ENCODE measurements around the gene TMEM121.
"Not testable (repeated sequence)": the region's sequence is repeated elsewhere in the genome, so short reads cannot be mapped to it uniquely, and the experiment has no call there.

The TMEM121 gene

DNA sequence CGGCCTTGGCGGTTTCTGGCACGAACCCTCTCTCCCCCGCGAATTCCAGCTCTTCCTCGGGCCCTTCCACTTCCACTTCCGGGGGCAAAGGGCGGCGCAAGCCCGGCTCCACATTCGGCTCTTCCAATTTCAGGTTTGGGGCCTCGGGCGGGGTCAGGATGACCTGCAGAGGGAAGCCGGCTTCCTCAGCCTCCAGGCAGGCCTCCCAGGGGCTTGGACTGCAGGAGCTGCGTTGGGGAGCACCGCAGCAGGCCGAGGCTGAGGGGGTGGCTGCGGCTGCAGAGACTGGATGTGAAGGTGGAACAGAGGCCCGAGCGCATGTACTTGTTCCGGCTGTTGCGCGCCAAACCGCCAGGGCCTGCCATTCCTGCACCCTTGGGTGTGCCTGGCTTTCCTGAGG, 20.7 kb downstream of the TMEM121 start:
- not testable (repeated sequence) for DNase-seq (ENCODE audit: low read depth, low spot score)

DNA sequence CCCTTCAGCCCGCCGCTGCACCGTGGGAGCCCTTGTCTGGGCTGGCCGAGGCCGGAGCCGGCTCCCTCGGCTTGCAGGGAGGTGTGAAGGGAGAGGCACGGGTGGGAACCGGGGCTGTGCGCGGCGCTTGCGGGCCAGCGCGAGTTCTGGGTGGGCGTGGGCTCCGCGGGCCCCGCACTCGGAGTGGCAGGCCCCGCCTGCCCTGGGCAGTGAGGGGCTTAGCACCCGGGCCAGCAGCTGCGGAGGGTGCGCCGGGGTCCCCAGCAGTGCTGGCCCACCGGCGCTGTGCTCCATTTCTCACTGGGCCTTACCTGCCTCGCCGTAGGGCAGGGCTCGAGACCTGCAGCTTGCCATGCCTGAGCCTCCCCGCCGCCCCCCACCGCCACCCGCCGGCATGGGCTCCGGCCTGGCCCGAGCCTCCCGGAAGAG, 21.4 kb downstream of the TMEM121 start:
- no peak for DNase-seq (ENCODE audit: low read depth, low spot score)

DNA sequence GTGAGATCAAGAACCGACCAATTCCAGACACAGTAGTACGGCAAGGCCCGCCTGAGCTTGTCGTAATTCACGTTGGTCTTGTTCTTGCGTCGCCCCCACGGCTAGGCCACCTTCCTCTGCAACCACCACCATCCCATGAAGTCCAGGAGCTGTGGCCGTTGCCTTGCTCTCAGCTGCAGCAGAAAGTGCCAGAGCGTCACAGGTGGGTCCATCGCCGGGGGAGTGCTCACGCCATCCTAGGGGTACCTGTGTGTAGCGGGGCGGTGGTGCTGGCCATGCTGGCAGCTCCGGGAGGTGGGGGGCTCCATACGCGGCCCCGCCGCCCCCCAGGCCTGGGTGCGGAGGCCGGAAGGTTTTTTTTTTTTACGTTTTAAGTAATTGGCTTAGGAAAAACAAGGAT, 23.1 kb downstream of the TMEM121 start:
- no peak for DNase-seq (ENCODE audit: low read depth, low spot score)

DNA sequence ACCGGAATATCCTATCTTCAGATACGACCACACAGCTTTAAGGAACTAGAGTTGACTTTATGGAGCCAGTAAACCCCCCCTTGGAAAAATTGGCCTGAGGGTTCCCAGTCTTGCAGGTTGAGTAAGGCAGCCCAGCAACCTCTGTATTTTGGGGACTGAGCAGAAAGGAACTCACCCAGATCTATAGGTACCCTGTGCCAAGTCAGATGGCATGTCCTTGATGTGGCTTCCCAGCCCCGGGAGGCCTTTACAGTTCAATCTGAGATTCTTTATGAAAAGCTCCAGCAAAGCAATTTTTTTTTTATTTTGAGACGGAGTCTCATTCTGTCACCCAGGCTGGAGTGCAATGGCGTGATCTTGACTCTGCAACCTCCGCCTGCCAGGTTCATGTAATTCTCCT, 27.6 kb downstream of the TMEM121 start:
- no peak for DNase-seq (ENCODE audit: low read depth, low spot score)

DNA sequence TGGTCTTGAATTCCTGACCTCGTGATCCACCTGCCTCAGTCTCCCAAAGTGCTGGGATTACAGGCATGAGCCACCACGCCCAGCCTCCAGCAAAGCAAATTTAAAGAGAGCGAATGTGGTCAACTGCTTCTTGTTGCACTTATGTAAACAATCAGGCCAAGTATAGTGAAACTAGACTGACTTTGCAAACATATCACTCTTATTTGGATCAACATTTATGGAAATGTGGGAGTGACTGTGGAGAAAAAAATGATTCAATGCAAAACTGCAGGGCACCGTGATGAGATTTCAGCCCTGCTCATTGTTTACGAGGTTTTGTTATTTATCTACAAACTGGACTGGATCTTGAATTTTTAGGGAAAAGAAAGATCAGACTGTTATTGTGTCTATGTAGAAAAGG, 28.1 kb downstream of the TMEM121 start:
- DNase-seq (ENCODE audit: low read depth, low spot score), result no peak

DNA sequence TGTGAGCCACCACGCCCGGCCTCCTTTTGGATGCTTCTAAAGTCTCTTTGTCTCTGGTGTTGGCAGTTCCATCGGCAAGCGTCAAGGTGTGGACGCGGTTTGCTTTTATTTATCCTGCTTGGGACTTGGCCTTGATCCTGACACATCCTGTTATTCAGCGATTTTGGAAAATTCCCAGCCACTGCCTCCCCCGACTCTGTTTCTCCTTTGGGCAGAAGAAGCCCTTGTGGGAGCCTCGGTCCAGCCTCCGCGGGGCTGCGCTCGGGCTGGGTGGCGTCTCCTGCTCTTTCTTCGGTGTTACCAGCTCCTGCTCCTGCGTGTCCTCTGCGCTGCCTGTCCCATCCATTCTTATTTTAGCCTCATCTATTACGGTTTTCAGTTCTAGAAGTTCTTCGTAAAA, 31.3 kb downstream of the TMEM121 start:
- DNase-seq (ENCODE audit: low read depth, low spot score), result not testable (repeated sequence)

DNA sequence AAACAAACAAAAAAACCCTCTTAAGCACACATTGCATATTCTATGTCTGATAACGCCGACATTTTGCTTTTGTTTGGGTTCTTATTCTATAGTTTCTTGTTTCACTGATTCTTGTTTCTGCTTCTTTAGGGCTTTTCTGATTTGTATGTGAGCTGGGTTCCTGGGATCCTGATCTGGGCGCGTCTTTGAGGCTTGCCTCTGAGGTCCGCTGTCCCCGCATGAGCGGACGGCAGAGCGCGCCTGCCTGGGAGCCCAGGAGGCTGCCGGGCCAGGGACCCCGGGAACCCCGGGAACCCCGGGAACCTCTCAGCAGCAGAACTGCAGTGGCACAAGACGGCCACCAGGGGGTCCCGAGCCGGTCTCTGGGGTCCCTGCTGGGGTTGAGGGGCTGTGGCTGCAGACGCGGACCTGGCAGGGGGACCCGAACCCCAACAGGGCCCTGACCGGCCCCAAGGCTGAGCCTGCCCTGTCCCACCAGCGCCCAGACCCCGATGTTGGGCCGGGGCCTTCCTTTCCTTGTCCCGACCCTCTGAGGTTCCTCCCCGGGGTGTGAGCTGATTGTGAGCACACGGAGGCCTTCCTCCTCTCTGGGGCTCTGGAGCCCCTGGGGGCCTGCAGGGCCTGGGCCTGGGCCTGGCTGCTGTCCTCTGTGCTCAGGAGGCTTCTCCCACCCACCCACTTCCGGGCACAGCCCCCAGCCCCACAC, 32.2 kb downstream of the TMEM121 start:
- not testable (repeated sequence) for DNase-seq (ENCODE audit: low read depth, low spot score)

DNA sequence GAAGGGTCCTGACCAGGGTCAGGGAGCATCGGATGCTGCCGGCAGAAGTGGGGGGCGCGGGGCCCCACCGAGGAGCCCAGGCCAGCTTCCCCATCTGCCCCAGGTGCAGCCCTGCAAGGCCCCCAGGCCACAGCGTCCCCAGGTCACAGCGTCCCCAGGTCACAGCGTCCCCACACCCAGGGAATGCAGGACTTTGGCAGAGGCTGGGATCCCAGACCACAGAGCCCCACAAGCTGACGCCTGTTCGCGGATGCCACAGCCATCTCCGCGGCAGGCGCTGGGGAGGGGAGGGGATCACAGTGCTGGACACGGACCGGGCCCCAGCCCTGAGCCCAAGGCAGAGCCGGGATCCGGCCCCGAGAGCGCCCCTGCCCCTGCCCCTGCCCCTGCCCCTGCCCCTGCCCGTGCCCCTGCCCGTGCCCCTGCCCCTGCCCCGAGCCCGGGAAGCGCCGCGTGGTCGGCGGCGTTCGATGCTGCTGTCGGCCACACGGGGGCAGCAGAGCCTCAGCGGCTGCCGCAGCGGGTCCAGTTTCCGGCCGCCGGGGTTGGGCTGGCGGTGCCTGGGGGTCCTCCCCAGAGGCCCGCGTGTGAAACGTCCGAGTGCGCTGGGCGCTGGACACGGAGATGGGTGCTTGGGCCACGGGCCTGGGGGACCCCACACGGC, 33.1 kb downstream of the TMEM121 start:
- DNase-seq (ENCODE audit: low read depth, low spot score), result not testable (repeated sequence)

DNA sequence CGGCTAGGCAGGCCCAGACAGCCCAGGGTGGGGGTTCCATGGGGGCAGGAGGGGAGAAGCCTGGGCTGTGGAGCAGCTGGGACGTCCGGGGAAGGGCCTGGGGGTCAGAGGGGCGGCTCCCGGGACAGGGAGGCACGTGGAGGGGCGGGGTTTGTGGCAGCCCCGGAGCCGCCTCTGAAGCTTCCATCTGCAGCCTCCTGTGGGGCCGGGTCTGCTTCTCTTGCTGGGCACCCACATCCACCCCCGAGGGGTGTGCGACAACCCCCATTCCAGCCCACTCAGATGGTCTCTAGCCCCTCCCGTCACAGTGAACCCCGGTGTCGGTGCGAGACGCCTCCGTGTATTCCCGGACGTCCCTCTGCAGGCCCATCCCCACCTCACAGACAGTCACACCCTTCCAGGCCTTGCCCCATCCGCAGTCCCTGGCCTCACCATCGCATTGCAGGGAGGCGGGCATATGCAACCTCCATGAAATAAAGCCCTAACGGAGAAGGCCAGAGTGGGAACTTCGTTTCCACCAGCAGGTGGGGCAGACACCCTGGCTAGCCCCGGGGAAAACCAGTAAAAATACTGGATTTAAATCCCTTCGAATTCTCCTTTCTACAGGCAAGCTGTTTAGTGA, 33.8 kb downstream of the TMEM121 start:
- not testable (repeated sequence) for DNase-seq (ENCODE audit: low read depth, low spot score)

DNA sequence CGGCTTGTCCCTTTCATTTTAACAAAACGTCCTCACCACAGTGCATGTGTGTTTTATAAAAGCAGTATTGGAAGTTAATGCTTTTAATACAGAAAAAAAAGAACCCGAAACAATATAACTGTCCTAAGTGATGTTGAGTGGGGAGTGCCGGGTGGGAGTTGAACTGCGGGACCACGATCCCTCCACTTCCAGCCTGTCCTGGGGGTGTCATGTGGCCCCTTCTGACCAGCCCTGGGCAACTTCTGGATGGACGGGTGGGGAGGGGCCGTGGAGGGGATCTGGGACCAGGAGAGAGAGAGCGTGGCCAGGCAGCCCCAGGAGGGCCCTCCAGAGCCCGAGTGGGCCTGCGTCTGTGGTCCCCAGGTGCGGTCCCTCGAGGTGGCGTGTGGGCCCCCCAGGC, 35.0 kb downstream of the TMEM121 start:
- DNase-seq (ENCODE audit: low read depth, low spot score), result not testable (repeated sequence)

DNA sequence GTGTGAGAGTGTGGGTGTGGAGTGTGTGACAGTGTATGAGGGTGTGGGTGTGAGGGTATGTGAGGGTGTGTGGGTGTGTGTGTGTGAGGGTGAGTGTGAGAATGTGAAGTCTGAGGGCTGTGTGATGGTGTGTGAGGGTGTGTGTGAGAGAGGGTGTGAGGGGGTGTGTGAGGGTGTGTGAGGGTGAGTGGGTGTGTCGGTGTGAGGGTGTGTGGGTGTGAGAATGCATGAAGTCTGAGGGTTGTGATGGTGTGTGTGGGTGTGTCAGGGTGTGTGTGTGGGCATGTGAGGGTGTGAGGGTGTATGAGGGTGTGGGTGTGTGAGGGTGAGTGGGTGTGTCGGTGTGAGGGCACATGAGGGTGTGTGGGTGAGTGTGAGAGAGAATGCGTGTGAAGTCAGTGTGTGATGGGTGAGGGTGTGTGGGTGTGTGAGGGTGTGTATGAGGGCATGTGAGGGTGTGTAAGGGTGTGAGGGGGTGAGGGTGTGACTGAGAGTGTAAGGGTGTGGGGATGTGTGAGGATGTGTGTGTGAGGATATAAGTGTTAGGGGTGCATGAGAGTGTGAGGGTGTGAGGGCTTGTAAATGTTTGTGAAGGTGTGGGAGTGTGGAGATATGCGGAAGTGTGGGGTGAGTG, 36.4 kb downstream of the TMEM121 start:
- no peak for DNase-seq (ENCODE audit: low read depth, low spot score)

DNA sequence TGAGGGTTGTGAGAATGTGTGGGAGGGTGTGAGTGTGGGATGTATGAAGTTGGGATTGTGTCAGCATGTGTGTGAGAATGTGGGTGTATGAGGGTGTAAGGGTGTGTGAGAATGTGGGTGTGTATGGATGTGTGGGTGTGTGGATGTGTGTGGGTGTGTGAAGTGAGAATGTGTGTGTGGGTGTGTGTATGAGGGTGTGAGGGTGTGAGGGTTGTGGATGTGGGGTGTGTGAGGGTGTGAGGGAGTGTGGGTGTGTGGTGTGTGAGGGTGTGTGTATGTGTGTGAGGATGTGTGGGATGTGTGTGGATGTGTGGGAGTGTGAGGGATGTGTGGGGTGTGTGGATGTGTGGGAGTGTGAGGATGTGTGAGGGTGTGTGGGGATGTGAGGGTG, 37.0 kb downstream of the TMEM121 start:
- DNase-seq (ENCODE audit: low read depth, low spot score), result no peak

DNA sequence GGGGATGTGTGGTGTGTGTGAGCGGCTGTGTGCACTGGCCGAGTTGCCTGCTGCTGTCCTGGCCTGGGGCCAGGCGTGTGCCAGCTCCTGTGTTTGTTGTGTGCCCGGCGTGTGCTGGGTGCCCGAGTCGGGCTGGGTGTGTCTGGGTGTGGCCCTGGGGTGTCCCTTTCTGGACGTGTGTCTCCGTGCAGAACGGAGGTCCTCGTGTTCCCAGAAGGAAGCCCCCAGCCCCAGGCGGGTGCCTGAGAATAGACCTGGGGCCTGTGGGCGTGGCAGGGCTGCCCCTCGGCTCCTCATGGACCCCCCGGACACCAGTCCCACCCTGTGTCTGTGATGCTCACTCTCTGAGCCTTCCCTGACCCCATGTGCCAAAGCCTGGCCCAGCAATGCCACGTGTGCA, 38.2 kb downstream of the TMEM121 start:
- DNase-seq (ENCODE audit: low read depth, low spot score), result not testable (repeated sequence)

DNA sequence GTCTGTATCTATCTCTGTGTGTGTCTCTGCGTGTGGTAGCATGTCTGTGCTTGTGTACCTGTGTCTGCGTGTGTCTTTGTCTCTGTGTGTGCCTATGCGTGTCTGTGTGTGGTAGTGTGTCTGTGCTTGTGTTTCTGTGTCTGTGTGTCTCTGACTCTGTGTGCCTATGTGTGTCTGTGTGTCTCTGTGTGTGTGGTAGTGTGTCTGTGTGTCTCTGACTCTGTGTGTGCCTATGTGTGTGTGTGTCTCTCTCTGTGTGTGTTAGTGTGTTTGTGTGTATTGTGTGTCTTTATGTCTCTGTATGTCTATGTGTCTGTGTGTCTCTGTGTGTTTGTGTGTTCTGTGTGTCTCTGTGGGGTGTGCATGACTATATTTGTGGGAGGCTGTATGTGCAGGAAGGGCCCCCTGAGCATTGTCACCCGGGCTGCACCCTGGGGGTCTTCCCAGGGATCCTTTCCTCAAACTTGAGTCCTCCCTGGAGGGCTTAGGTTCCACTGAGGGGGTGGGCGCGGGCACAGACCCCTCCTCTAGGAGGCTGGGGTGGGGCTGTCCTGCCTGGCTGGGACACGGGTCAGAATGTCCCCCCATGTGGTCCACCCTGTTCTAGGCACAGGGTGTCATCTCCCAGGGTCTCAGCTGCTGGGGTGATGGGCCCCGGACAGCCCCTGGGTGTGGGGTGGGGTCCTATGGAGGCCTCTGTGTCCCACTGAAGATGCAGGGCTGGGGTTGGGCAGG, 39.0 kb downstream of the TMEM121 start:
- DNase-seq (ENCODE audit: low read depth, low spot score), result not testable (repeated sequence)

DNA sequence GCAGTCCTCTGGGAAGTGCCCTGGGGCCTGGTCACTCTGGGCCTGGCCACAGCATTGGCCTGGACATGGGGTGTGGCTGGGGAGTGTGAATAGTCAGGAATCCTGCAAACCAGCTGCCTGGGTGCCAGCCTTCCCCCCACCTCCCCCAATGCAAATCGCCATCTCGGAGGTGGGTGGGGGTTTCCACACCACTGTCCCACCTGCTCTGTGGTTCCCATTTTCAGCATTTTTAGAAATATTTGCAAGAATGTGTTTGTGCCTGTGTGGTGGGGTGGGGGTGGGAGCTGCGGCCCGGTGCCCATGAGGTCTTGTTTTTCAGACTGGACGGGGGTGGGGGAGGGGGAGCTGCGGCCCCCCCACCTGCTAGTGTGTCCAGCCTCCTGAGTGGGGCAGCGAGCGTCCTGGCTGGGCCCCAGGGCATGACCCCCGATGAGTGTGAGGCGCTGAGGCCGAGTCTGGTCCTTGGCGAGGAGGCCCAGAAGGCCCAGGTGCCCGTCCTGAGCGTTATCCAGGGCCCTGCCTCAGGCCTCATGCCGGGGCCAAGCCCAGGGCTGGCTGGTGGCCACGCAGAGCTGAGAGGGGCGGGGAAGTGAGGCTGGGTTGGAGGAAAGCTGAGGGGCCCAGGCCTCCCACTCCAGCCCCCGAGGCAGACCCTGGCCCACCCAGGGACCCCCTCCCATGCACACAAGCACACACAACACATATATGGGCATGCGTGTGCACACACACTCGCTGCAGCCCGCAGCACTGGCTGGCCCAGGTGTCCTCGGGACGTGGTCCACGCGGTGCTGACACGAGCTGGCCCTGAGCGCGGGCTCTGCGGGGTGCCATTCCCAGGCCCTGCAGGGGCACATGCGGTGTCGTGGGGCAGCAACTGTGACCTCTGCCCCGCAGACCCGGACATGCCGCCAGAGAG, 40.1 kb downstream of the TMEM121 start:
- DNase-seq (ENCODE audit: low read depth, low spot score), result not testable (repeated sequence)

DNA sequence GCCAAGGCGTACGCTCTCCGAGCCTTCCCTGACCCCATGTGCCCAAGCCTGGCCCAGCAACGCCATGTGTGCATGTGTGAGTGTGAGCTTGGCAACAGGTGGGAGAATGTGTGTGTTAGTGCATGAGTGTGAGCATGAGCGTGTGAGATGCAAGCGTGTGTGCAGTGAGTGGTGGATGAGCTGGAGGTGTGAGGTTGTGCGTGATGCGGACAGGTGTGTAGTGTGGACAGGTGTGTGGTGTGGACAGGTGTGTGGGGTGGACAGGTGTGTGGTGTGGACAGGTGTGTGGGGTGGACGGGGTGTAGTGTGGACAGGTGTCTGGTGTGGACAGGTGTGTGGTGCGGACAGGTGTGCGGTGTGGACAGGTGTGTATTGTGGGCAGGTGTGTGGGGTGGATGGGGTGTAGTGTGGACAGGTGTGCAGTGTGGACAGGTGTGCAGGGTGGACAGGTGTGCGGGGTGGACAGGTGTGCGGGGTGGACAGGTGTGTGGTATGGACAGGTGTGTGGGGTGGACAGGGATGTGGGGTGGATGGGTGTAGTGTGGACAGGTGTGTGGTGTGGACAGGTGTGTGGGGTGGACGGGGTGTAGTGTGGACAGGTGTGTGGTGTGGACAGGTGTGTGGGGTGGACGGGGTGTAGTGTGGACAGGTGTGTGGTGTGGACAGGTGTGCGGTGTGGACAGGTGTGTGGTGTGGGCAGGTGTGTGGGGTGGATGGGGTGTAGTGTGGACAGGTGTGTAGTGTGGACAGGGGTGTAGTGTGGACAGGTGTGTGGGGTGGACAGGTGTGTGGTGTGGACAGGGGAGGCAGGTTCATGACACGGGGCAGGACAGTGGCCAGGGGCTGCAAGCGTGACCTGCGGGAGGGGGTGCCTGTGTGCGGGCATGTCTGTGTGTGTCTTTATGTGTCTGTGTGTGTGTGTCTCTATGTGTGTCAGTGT, 41.1 kb downstream of the TMEM121 start:
- DNase-seq (ENCODE audit: low read depth, low spot score), result not testable (repeated sequence)

DNA sequence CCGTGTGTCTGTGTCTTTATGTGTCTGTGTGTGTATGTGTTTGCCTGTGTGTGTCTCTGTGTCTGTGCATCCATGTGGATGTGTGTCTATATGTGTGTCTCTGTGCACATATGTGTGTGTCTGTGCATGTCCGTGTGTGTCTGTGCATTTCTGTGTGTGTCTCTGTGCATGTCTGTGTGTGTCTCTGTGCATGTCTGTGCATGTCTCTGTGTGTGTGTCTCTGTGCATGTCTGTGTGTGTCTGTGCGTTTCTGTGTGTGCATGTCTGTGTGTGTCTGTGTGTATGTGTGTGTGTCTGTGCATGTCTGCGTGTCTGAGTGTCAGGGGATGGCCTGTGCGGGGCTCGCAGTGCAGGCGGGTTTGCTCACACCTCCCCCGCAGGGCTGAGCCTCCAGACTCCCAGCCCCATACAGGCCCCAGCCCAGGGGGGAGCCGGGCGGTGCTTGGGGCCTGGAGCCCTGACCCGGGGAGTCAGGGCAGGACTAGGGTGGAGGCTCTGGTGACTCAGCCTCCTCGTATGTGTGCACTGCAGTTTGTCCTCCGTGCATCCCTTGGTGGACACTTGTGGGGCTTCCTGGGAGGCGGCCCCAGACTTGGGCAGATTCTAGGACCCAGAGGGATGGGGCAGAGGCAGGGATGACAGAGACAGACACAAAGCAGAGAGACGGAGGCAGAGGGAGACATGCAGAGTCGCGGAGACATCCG, 41.9 kb downstream of the TMEM121 start:
- peak; percentile 6 for DNase-seq (ENCODE audit: low read depth, low spot score)

DNA sequence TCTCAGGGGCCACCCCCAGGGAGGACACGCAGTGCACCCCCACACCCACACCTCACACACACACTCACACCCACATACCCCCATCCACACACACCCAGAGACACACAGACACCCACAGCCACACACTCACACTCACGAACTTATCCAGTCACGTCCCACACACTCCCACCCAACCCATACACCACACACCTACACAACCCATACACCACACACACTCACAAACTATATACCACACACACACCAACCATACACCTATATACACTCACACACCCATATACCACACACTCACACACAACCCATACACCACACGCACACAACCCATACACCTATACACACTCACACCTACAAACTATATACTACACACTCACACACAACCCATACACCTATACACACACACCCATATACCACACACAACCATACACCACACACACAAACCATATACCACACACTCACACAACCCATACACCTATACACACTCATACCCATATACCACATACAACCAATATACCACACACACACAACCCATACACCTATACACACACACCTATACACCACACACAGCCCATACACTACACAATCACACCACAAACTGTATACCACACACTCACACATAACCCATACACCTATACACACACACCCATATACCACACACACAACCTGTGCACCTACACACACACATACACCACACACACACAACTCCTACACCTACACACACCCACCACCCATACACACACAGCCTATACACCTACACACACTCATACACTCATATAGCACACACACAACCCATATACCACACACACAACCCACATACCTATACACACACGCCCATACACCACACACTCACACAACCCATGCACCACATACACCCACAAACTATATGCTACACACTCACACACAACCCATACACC, 42.7 kb downstream of the TMEM121 start:
- no peak for DNase-seq (ENCODE audit: low read depth, low spot score)

Measured in ELF-1 (cell line).